Prostate gland (tissue), 2 donors: ENCODE data around the gene UNC119B.

Source experiments
- POLR2A ChIP-seq: fragments of 450-650 bp; IDR thresholded peaks from one replicate; pipeline ENCODE4 v1.6.1; 2016; ENCODE audit warnings: antibody characterized with exemption, mild to moderate bottlenecking
- POLR2AphosphoS5 ChIP-seq: sonication (generic); formaldehyde crosslinking; IDR thresholded peaks from one replicate; pipeline ENCODE4 v1.6.1; 2017; ENCODE audit warnings: antibody characterized with exemption
- TF ChIP-seq, protein P1 (sequence below), 4 experiments: fragments of 200-600 bp in 2 of 4; fragments of 450-650 bp in 2 of 4; sonication (generic) in 2 of 4; IDR thresholded peaks; 1 replicate in 3 of 4; 2 replicates in 1 of 4; pipeline ENCODE4 v1.5.1; 2016 to 2019; ENCODE audit warnings: antibody characterized with exemption in 4 of 4, mild to moderate bottlenecking in 2 of 4, moderate library complexity in 2 of 4

DNA sequence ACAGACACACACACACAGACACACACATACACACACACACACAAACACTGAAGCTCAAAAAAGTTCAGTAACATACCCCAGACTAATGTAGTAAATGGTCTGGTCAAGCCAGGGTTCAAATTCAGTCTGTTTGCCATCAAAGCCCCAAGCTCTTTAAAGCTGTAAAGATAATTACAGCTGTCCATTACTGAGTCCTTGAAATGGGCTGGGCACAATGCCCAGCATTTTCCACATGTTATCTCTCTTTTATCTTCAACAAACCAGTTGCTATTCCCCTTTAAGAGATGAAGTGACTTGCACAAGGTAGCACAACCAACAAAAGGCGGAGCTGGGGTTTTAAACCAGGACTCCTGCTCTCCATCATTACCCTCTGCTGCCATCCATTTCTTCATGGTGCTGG is 7.6 kb upstream of the UNC119B start:
- TF ChIP-seq, protein P1, sequence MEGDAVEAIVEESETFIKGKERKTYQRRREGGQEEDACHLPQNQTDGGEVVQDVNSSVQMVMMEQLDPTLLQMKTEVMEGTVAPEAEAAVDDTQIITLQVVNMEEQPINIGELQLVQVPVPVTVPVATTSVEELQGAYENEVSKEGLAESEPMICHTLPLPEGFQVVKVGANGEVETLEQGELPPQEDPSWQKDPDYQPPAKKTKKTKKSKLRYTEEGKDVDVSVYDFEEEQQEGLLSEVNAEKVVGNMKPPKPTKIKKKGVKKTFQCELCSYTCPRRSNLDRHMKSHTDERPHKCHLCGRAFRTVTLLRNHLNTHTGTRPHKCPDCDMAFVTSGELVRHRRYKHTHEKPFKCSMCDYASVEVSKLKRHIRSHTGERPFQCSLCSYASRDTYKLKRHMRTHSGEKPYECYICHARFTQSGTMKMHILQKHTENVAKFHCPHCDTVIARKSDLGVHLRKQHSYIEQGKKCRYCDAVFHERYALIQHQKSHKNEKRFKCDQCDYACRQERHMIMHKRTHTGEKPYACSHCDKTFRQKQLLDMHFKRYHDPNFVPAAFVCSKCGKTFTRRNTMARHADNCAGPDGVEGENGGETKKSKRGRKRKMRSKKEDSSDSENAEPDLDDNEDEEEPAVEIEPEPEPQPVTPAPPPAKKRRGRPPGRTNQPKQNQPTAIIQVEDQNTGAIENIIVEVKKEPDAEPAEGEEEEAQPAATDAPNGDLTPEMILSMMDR (IDR thresholded peaks at IDR 0.05), result no peak
- TF ChIP-seq POLR2AphosphoS5 (no peak), POLR2A (no peak)
